LNCaP clone FGC (cell line): ENCODE measurements around the gene MRPL3.

Source experiments
- DNase-seq: peaks from one replicate; pipeline ENCODE4 v3.0.0-alpha.2; 2011; ENCODE audit warnings: low read depth
- H3K4me3 ChIP-seq: 2 replicates; pipeline ENCODE4 v1.5.1; 2011; ENCODE audit warnings: mild to moderate bottlenecking, low read depth, low read length, control low read depth
- TF ChIP-seq, protein P1 (sequence below): IDR thresholded peaks from 2 replicates; pipeline ENCODE4 v1.5.1; 2012; ENCODE audit warnings: mild to moderate bottlenecking; ENCODE audit not compliant: control insufficient read depth, insufficient read depth; ENCODE audit errors: extremely low read depth

The MRPL3 gene

DNA sequence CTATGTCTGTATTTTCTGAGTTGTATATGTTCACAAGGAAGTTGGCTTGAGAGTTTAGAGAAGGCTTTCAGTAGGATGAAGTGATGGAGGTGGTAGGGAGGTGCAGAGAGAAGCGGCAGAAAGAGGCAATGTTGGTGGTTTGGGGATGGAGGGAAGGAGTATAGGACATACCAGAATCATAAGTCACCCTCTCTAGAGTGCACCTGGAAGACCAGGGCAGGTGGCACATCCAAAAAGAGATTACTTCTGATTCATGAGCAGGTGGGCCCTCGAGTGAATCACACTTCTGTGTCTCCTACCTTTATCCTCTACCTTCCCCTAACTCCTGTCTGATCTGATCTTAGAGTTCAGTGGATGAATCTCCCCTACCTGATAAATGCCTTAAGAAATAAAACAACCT, 41.8 kb upstream of the MRPL3 start:
- DNase-seq = no peak
- no peak overlapping the region for H3K4me3 ChIP-seq
- TF ChIP-seq, protein P1, sequence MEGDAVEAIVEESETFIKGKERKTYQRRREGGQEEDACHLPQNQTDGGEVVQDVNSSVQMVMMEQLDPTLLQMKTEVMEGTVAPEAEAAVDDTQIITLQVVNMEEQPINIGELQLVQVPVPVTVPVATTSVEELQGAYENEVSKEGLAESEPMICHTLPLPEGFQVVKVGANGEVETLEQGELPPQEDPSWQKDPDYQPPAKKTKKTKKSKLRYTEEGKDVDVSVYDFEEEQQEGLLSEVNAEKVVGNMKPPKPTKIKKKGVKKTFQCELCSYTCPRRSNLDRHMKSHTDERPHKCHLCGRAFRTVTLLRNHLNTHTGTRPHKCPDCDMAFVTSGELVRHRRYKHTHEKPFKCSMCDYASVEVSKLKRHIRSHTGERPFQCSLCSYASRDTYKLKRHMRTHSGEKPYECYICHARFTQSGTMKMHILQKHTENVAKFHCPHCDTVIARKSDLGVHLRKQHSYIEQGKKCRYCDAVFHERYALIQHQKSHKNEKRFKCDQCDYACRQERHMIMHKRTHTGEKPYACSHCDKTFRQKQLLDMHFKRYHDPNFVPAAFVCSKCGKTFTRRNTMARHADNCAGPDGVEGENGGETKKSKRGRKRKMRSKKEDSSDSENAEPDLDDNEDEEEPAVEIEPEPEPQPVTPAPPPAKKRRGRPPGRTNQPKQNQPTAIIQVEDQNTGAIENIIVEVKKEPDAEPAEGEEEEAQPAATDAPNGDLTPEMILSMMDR = no peak

DNA sequence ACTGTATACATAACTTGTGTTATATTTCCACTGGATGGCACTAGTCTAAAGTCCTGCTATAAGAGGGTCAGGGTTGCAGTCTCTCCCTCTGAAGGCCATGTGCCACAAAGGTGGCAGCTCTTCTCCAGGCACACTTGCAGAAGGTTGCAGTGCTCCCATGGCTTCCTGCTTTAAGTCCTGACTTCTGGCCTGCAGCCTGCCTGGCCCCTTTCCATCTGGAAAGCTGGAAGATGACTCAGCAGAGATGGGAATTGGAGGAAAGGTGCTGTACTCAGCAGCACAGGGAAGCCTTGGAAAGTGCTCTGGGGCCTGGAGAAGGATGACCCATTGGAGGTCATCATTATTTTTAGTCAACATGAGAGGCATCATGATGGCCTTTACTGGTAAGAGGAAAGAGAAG, 40.9 kb upstream of the MRPL3 start:
- TF ChIP-seq, protein P1 = no peak
- peak; percentile 74 for DNase-seq
- no peak overlapping the region for H3K4me3 ChIP-seq

DNA sequence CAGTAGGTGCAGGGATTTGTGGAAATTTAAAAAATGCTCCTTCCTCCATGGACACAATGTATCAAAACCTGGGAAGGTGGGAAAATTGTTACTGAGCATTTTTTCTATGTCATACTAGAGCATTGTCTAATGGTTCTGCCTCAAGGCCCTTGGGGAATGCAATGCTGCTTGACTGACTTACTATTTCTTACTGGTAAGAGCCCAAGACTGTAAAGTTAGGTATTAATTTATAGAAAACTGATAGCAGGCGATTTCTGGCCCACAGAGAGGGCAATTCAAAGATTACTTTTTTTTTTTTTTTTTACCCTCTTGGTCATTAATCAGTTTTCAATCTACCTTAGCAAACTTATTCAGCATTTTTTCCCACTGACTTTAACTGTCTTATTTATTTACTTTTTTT, 38.5 kb upstream of the MRPL3 start:
- TF ChIP-seq, protein P1 = no peak
- no peak overlapping the region for H3K4me3 ChIP-seq
- DNase-seq = no peak

DNA sequence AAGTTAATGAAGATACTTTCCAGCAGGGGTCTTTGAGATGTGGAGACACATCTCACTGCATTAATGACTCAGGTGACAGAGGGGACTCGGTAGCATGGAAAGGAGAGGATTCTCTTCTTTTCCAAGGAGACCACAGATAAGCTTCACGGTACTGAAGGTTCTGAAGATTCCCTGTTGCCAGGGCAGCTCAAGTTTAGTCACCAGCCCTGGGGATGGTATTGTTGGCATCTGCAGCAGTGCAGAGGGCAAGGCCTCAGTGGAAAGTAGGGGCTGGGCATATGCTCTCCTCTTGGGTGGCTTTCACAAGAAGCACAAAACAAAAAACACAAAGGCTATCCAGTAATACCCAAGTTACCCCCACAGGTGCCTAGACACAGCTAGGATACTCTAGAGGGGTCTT, 38.0 kb upstream of the MRPL3 start:
- DNase-seq = no peak
- TF ChIP-seq, protein P1 = no peak
- no peak overlapping the region for H3K4me3 ChIP-seq

DNA sequence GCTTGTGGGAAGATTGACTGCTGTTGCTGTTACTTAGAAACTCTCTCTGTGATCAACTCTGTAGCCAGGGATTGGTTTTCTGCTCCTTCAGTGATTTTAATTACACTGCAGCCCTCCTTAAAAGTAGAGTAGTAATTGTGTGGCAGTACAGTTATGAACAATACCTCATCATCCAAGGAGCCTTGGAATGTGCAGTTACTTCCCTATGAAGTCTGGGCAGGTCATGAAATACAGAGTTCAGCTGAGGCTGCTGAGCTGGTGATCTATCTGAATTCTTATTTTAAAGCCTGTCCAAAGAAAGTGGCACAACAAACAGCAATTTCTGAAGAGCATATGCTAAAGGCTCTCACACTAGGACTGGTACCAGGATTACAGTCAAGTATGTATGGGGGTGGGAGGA, 37.4 kb upstream of the MRPL3 start:
- H3K4me3 ChIP-seq = no peak overlapping the region
- DNase-seq = no peak
- TF ChIP-seq, protein P1 = no peak

DNA sequence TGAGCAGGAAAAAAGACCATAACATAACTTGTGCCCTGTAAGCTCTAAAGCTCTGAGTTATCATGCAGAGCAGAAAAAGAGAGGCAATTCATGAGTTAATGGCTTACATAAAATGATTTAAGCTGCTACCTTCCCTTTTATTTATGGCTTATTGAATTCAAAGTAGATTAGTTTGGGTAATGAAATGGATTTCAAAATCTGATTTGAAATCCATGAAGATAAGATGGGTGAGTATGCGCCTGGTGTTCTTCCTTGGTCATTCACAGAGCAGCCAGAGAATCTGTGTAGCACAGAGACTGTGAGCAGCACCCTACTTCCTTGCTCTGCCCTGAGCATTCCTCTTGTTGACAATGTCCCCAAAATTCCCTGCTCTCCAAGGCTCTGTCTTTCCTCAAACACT, 36.2 kb upstream of the MRPL3 start:
- no peak for DNase-seq
- no peak overlapping the region for H3K4me3 ChIP-seq
- TF ChIP-seq, protein P1 = no peak

DNA sequence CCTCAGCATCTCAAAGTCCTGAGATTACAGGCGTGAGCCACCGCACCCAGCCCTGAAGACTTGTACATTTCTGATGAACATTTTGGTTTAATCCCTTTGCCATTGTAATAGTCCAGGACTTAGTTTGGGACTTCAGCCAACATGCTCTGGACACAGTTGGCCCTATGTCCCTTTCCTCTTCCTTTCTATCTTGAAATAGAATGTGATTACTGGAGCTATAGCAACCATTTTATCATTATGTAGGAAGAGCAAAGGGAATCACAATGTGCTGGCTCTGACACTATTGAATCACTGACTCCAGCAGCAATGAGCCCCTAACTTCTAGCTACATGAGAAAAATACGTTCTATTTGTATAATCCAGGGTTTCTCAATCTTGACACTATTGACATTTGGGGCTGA, 34.8 kb upstream of the MRPL3 start:
- TF ChIP-seq, protein P1 = no peak
- DNase-seq = no peak

More for the DNA sequence above, 34.8 kb upstream of the MRPL3 start:
- no peak overlapping the region for H3K4me3 ChIP-seq
